Stimulated activated CD8-positive, alpha-beta memory T cell treated with anti-CD3 and anti-CD28 coated beads, Interleukin-4, amount 100 ng/mL, for 48 hours (primary cell): ENCODE results near the gene KANSL2.
"Not testable (repeated sequence)": the region's sequence is repeated elsewhere in the genome, so short reads cannot be mapped to it uniquely, and the experiment has no call there.

Experiments used
- DNase-seq: peaks from one replicate; pipeline ENCODE4 v3.0.0-alpha.2; 2020

Gene KANSL2

GRCh38 chr12:48682927-48683326, 889 bp upstream of the KANSL2 start:
- no peak for DNase-seq

- DNase-seq = not testable (repeated sequence)
These were observed 481 bp upstream of the KANSL2 start for GRCh38 chr12:48682533-48682905.

GRCh38 chr12:48681399-48681709, 684 bp downstream of the KANSL2 start:
- DNase-seq = no peak

GRCh38 chr12:48680861-48681260, 1.2 kb downstream of the KANSL2 start:
- no peak for DNase-seq

- no peak for DNase-seq
These were observed 3.4 kb downstream of the KANSL2 start for GRCh38 chr12:48678551-48679185.

GRCh38 chr12:48671231-48671856, 10.7 kb downstream of the KANSL2 start:
- DNase-seq = no peak

- no peak for DNase-seq
These were observed 13.0 kb downstream of the KANSL2 start for GRCh38 chr12:48668996-48669395.

- DNase-seq = no peak
These were observed 22.2 kb downstream of the KANSL2 start for GRCh38 chr12:48659863-48660262.

- no peak for DNase-seq
These were observed 30.4 kb downstream of the KANSL2 start for GRCh38 chr12:48651681-48652080.

- DNase-seq = not testable (repeated sequence)
These were observed 36.7 kb downstream of the KANSL2 start for GRCh38 chr12:48645354-48645753.

- no peak for DNase-seq
These were observed 39.0 kb downstream of the KANSL2 start for GRCh38 chr12:48643011-48643410.

- not testable (repeated sequence) for DNase-seq
These were observed 40.1 kb downstream of the KANSL2 start for GRCh38 chr12:48641752-48642555.

- no peak for DNase-seq
These were observed 41.2 kb downstream of the KANSL2 start for GRCh38 chr12:48640854-48641253.

- DNase-seq = no peak
These were observed 41.6 kb downstream of the KANSL2 start for GRCh38 chr12:48640428-48640827.

GRCh38 chr12:48631071-48631470, 51.0 kb downstream of the KANSL2 start:
- DNase-seq = no peak

GRCh38 chr12:48630346-48630745, 51.7 kb downstream of the KANSL2 start:
- DNase-seq = no peak

GRCh38 chr12:48629541-48629940, 52.5 kb downstream of the KANSL2 start:
- DNase-seq = no peak

- no peak for DNase-seq
These were observed 54.5 kb downstream of the KANSL2 start for GRCh38 chr12:48627556-48627955.

GRCh38 chr12:48622997-48623396, 59.0 kb downstream of the KANSL2 start:
- not testable (repeated sequence) for DNase-seq

- peak; percentile 84 for DNase-seq
These were observed 63.5 kb downstream of the KANSL2 start for GRCh38 chr12:48618541-48618940.

GRCh38 chr12:48615681-48616080, 66.4 kb downstream of the KANSL2 start:
- no peak for DNase-seq

GRCh38 chr12:48613321-48613720, 68.7 kb downstream of the KANSL2 start:
- no peak for DNase-seq
